ENCODE results near the gene KLF12.

The KLF12 gene

GRCh38 chr13:74134221-74134776, at the start of gene KLF12:
TSS of gene KLF12 (minus strand) at chr13:74134404.
- peak; percentile 97 for DNase-seq

- DNase-seq = no peak
Observed at GRCh38 chr13:74182491-74182890, 48.3 kb upstream of the KLF12 start.

- DNase-seq = no peak
Observed at GRCh38 chr13:74174810-74175209, 40.6 kb upstream of the KLF12 start.

GRCh38 chr13:74173822-74174221, 39.6 kb upstream of the KLF12 start:
- no peak for DNase-seq

GRCh38 chr13:74171641-74172040, 37.4 kb upstream of the KLF12 start:
- DNase-seq = no peak

- no peak for DNase-seq
Observed at GRCh38 chr13:74169676-74170075, 35.5 kb upstream of the KLF12 start.

- no peak for DNase-seq
Observed at GRCh38 chr13:74168263-74168675, 34.1 kb upstream of the KLF12 start.

- DNase-seq = peak; percentile 4
Observed at GRCh38 chr13:74166261-74167004, 32.2 kb upstream of the KLF12 start.

GRCh38 chr13:74162782-74163181, 28.6 kb upstream of the KLF12 start:
- DNase-seq = no peak

- no peak for DNase-seq
Observed at GRCh38 chr13:74162135-74162534, 27.9 kb upstream of the KLF12 start.

- DNase-seq = no peak
Observed at GRCh38 chr13:74158571-74159352, 24.6 kb upstream of the KLF12 start.

- no peak for DNase-seq
Observed at GRCh38 chr13:74158028-74158427, 23.8 kb upstream of the KLF12 start.

GRCh38 chr13:74154981-74155380, 20.8 kb upstream of the KLF12 start:
- no peak for DNase-seq

GRCh38 chr13:74153316-74153715, 19.1 kb upstream of the KLF12 start:
- no peak for DNase-seq

GRCh38 chr13:74151859-74152258, 17.7 kb upstream of the KLF12 start:
- DNase-seq = no peak

GRCh38 chr13:74148352-74148751, 14.1 kb upstream of the KLF12 start:
- DNase-seq = no peak

- no peak for DNase-seq
Observed at GRCh38 chr13:74145249-74145975, 11.2 kb upstream of the KLF12 start.

GRCh38 chr13:74144269-74144668, 10.1 kb upstream of the KLF12 start:
- DNase-seq = no peak

- no peak for DNase-seq
Observed at GRCh38 chr13:74142257-74142656, 8.1 kb upstream of the KLF12 start.

- DNase-seq = no peak
Observed at GRCh38 chr13:74138241-74138640, 4.0 kb upstream of the KLF12 start.

- peak; percentile 50 for DNase-seq
Observed at GRCh38 chr13:74136084-74136658, 2.0 kb upstream of the KLF12 start.

- peak; percentile 87 for DNase-seq
Observed at GRCh38 chr13:74135326-74136083, 1.3 kb upstream of the KLF12 start.

Data from EL (cell line).